Esophagus muscularis mucosa (tissue), 3 donors: ENCODE measurements around the gene MDGA2.

ENCODE experiments used
- EP300 ChIP-seq: sonication (generic); formaldehyde crosslinking; IDR thresholded peaks from one replicate; pipeline ENCODE4 v1.6.1; 2017; ENCODE audit warnings: antibody characterized with exemption
- TF ChIP-seq, protein P1 (sequence below), 3 experiments: fragments of 200-600 bp in 2 of 3; fragments of 450-650 bp in 1 of 3; sonication (generic) in 2 of 3; IDR thresholded peaks; one replicate each; pipeline ENCODE4 v1.5.1; 2017 to 2019; ENCODE audit warnings: antibody characterized with exemption in 3 of 3, mild to moderate bottlenecking in 2 of 3, moderate library complexity in 1 of 3

- no peak for TF ChIP-seq EP300
- TF ChIP-seq, protein P1, sequence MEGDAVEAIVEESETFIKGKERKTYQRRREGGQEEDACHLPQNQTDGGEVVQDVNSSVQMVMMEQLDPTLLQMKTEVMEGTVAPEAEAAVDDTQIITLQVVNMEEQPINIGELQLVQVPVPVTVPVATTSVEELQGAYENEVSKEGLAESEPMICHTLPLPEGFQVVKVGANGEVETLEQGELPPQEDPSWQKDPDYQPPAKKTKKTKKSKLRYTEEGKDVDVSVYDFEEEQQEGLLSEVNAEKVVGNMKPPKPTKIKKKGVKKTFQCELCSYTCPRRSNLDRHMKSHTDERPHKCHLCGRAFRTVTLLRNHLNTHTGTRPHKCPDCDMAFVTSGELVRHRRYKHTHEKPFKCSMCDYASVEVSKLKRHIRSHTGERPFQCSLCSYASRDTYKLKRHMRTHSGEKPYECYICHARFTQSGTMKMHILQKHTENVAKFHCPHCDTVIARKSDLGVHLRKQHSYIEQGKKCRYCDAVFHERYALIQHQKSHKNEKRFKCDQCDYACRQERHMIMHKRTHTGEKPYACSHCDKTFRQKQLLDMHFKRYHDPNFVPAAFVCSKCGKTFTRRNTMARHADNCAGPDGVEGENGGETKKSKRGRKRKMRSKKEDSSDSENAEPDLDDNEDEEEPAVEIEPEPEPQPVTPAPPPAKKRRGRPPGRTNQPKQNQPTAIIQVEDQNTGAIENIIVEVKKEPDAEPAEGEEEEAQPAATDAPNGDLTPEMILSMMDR (IDR thresholded peaks at IDR 0.05), result no peak
These were observed 630.6 kb downstream of the MDGA2 start for GRCh38 chr14:47044841-47045240.
